GM12801 (cell line): ENCODE measurements around the gene PLEKHS1.

Experiments
- CTCF ChIP-seq: IDR thresholded peaks from one replicate; pipeline ENCODE4 v1.5.1; 2011; ENCODE audit warnings: control low read depth; ENCODE audit not compliant: insufficient read length; ENCODE audit errors: extremely low read depth

Gene PLEKHS1

GRCh38 chr10:113770346-113770745 is 18.9 kb downstream of the PLEKHS1 start:
- no peak for TF ChIP-seq CTCF

DNA sequence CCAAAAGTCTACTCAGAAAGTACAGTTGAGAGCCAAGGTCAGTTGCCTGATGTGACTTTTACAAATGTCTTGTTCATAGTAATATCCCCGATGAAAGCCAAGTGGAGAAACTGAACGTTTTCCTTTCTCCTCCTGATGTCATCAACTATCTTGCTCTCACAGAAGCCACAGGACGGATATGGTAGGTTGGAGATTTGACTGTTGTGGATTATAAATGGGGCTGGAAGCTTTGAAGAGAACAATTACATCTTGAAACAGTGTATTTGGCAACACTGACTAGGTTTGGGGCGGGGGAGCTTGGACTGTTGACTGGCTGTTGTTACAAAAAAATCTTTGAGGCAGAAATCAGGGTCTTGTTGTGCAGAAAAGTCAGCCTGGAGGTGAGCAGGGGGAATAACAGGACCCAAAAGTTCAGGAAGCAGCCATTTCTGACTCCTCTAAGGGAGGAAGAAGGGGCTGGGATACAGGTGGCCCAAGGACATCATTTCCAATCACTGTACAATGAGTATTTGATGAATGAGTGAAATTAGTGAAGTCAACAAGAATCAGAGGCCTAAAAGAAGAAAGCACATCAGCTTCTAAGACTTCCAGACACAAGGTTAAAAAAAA is 24.3 kb downstream of the PLEKHS1 start:
- TF ChIP-seq CTCF, result no peak

- no peak for TF ChIP-seq CTCF
Measured at GRCh38 chr10:113776553-113776952, 25.1 kb downstream of the PLEKHS1 start.

DNA sequence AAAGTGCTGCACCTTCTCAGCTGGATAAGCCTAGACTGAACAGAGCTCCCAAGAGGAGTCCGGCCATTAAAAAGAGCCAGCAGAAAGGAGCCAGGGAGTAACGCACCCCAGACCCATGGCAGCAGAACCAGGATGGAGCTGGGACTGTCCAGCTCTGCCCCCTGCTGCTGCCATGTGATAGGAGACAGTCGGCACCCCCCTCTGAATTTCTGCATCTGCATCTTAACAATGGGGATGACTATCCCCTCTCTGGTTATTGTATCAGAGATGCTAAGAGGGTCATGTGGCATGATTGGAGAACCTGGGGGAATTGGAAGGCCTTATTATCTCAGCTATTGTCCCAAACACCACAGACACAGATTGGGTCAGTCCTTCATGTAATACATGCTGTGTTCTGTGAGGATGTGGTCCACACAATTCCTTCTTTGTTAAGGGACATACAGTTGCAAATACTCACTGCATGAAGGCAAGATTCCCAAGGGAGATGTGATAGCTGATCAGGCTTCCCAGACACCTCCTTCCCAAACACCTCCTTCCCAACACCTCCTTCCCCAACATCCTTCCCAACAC is 29.3 kb downstream of the PLEKHS1 start:
- TF ChIP-seq CTCF, result no peak

DNA sequence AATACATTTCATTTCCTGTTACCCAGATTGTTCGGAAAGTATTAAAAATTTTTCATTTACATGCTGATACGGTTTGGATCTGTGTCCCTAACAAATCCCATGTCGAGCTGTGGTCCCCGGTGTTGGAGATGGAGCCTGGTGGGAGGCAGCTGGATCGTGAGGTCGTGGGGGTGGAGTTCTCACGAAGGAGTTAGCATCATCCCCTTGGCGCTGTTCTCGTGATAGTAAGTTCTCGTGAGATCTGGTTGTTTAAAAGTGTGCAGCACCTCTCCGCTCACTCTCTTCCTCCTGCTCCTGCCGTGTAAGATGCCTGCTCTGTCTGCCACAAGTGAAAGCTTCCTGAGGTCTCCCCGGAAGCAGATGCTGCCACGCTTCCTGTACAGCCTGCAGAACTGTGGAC is 30.9 kb downstream of the PLEKHS1 start:
- no peak for TF ChIP-seq CTCF

DNA sequence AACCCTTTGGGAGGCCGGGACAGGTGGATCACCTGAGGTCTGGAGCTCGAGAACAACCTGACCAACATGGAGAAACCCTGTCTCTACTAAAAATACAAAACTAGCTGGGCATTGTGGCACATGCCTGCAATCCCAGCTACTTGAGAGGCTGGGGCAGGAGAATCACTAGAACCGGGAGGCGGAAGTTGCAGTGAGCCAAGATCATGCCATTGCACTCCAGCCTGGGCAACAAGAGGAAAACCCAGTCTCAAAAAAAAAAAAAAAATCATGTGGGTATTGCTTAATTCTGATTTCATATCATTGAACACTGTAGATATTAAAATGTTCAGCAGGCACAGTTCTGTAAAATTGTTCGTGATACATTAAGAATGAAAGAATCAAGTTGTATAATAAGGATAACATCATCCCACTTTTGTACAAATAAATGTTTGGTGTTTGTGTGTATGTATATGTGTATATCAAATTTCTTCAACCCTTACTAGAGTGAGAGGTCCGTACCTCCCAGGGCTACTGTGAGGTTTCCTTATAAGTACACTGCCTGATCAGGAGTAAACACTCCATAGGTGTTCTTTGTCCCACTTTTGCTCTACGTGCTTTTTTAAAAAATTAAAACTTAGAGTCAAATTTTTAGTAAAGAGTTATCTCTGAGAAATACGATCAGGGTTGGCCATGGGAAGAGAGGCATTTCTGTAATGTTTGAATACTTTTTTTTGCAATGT is 31.7 kb downstream of the PLEKHS1 start:
- no peak for TF ChIP-seq CTCF

DNA sequence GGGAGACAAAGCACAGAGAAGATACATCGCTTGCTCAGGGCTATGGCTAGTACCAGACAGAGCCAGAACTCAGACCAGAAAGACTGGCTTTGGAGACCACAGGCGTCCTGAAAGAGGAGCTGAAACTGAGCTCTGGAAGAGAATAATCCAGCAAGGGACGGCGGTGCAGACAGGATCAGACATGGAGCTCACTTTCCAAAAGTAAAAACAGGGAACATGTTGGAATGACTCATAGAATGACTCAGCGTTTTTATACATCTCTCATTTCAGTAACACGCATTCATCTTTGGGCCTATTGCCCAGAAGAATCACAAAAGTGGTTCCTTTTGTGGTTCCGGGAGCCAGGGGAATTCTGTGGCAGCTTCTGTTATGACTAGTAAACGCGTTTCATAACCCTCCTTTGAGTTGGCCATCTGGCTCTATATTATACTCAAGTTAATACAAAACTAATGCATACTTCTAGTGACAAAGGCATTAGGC is 37.2 kb downstream of the PLEKHS1 start:
- TF ChIP-seq CTCF, result no peak
